IMR-90 (cell line): ENCODE results near the gene GP1BA. TPM values are rescaled to one million over a fixed set of nuclear protein-coding genes. Genes with fewer than 3 reads are reported as not detected.

Experiments
- ATAC-seq: fragments of 200-7000 bp; cut with Tn5 transposase; 2 replicates; pipeline ENCODE4 v1.9.1; 2020; ENCODE audit warnings: low read depth, mild to moderate bottlenecking, moderate library complexity
- BruUV-seq: library from RNA; stranded (reverse); fragments of 400-500 nt; replicated peaks from 2 replicates; lab custom pipeline; 2021; lab: Mats Ljungman, UMichigan
- CTCF ChIA-PET: fragments of 300-600 bp; formaldehyde crosslinking; extraction: SDS; loops from one replicate; lab custom pipeline; 2021; ENCODE audit warnings: antibody characterized with exemption; lab: Yijun Ruan, JAX
- POLR2A ChIA-PET: fragments of 300-600 bp; sonication (Branson Sonifier 250); formaldehyde crosslinking; loops from one replicate; lab custom pipeline; 2022; ENCODE audit warnings: antibody characterized with exemption; ENCODE audit not compliant: unreplicated experiment; lab: Charles Lee
- DNase-seq: peaks from one replicate; pipeline ENCODE4 v3.0.0; 2013
- H2AFZ ChIP-seq: replicated peaks from 2 replicates; pipeline ENCODE3; 2013; ENCODE audit warnings: low read length, mild to moderate bottlenecking; ENCODE audit not compliant: poor library complexity
- H2AK5ac ChIP-seq: 2 replicates; pipeline ENCODE4 v1.6.1; 2013; ENCODE audit warnings: low read depth, low read length, inconsistent platforms
- H2AK9ac ChIP-seq: replicated peaks from 2 replicates; pipeline ENCODE3; 2013; ENCODE audit warnings: mild to moderate bottlenecking, low read depth, low read length, moderate library complexity; ENCODE audit not compliant: poor library complexity
- H2BK120ac ChIP-seq: 2 replicates; pipeline ENCODE4 v1.6.1; 2013; ENCODE audit warnings: low read depth, low read length, inconsistent platforms
- H2BK15ac ChIP-seq: 3 replicates; pipeline ENCODE4 v1.6.1; 2013; ENCODE audit warnings: low read depth, low read length, inconsistent platforms
- H2BK20ac ChIP-seq: 2 replicates; pipeline ENCODE4 v1.6.1; 2013; ENCODE audit warnings: low read depth, mild to moderate bottlenecking, inconsistent platforms, low read length, moderate library complexity
- H2BK5ac ChIP-seq: 2 replicates; pipeline ENCODE4 v1.6.1; 2013; ENCODE audit warnings: mild to moderate bottlenecking, low read depth, low read length, inconsistent platforms; ENCODE audit not compliant: poor library complexity, severe bottlenecking
- H3K14ac ChIP-seq: replicated peaks from 2 replicates; pipeline ENCODE4 v1.6.1; 2013; ENCODE audit warnings: low read depth, low read length, inconsistent platforms
- H3K18ac ChIP-seq: 2 replicates; pipeline ENCODE4 v1.6.1; 2013; ENCODE audit warnings: low read depth, low read length, control low read depth
- H3K23ac ChIP-seq: 2 replicates; pipeline ENCODE4 v1.6.1; 2013; ENCODE audit warnings: low read depth, low read length, inconsistent platforms
- H3K27ac ChIP-seq: 2 replicates; pipeline ENCODE4 v1.5.1; 2013; ENCODE audit warnings: mild to moderate bottlenecking, control low read depth, low read length; ENCODE audit not compliant: insufficient read depth
- H3K27me3 ChIP-seq: 2 replicates; pipeline ENCODE4 v1.6.1; 2013; ENCODE audit warnings: low read length; ENCODE audit not compliant: control insufficient read depth, insufficient read depth
- H3K36me3 ChIP-seq: 2 replicates; pipeline ENCODE4 v1.6.1; 2013; ENCODE audit warnings: low read length, mixed read lengths; ENCODE audit not compliant: control insufficient read depth, insufficient read depth
- H3K4ac ChIP-seq: 2 replicates; pipeline ENCODE4 v1.6.1; 2013; ENCODE audit warnings: low read depth, low read length, inconsistent platforms
- H3K4me1 ChIP-seq: 2 replicates; pipeline ENCODE4 v1.6.1; 2013; ENCODE audit warnings: low read length, mixed read lengths; ENCODE audit not compliant: control insufficient read depth, insufficient read depth
- H3K4me2 ChIP-seq: 2 replicates; pipeline ENCODE4 v1.6.1; 2013; ENCODE audit warnings: low read depth, mild to moderate bottlenecking, control low read depth, low read length, moderate library complexity
- H3K4me3 ChIP-seq: 2 replicates; pipeline ENCODE4 v1.5.1; 2013; ENCODE audit warnings: low read depth, mild to moderate bottlenecking, control low read depth, low read length, moderate library complexity; ENCODE audit not compliant: insufficient read depth
- H3K56ac ChIP-seq: 2 replicates; pipeline ENCODE4 v1.6.1; 2013; ENCODE audit warnings: low read length, inconsistent platforms; ENCODE audit not compliant: insufficient read depth; ENCODE audit errors: extremely low read depth
- H3K79me1 ChIP-seq, 2 experiments: 2 replicates each; pipeline ENCODE4 v1.6.1; 2013; ENCODE audit warnings: low read length in 2 of 2, inconsistent platforms in 1 of 2, low read depth in 1 of 2
- H3K9ac ChIP-seq: 2 replicates; pipeline ENCODE4 v1.6.1; 2013; ENCODE audit warnings: low read depth, low read length, control low read depth
- H3K9me1 ChIP-seq: 2 replicates; pipeline ENCODE4 v1.6.1; 2013; ENCODE audit warnings: low read length, inconsistent platforms; ENCODE audit not compliant: insufficient read depth
- H3K9me3 ChIP-seq: 2 replicates; pipeline ENCODE4 v1.6.1; 2013; ENCODE audit warnings: low read length; ENCODE audit not compliant: control insufficient read depth, insufficient read depth
- H4K20me1 ChIP-seq: 2 replicates; pipeline ENCODE4 v1.6.1; 2013; ENCODE audit warnings: low read length, inconsistent platforms; ENCODE audit not compliant: insufficient read depth
- H4K5ac ChIP-seq: 2 replicates; pipeline ENCODE4 v1.6.1; 2013; ENCODE audit warnings: mild to moderate bottlenecking, low read depth, low read length, control low read depth
- H4K8ac ChIP-seq, 2 experiments: 2 replicates each; pipeline ENCODE4 v1.6.1; 2013; ENCODE audit warnings: low read depth in 2 of 2, low read length in 2 of 2, control low read depth in 1 of 2, inconsistent platforms in 1 of 2
- H4K91ac ChIP-seq: 2 replicates; pipeline ENCODE4 v1.6.1; 2013; ENCODE audit warnings: low read depth, low read length, inconsistent platforms; ENCODE audit not compliant: insufficient read depth
- BHLHE40 ChIP-seq: fragments of 150-350 bp; IDR thresholded peaks from 2 replicates; pipeline ENCODE4 v1.6.1; 2016; ENCODE audit warnings: mild to moderate bottlenecking, low read depth, low read length
- CHD1 ChIP-seq: IDR thresholded peaks from 2 replicates; pipeline ENCODE4 v1.6.1; 2012; ENCODE audit warnings: low read depth, low read length, improper control_type of control experiment
- FOS ChIP-seq: fragments of 150-350 bp; IDR thresholded peaks from 2 replicates; pipeline ENCODE4 v1.6.1; 2016; ENCODE audit warnings: low read depth, low read length
- MAFK ChIP-seq: IDR thresholded peaks from 2 replicates; pipeline ENCODE4 v1.6.1; 2012; ENCODE audit warnings: low read depth, low read length, improper control_type of control experiment
- POLR2A ChIP-seq: IDR thresholded peaks from 2 replicates; pipeline ENCODE4 v1.6.1; 2012; ENCODE audit warnings: mild to moderate bottlenecking, low read depth, low read length
- RCOR1 ChIP-seq: IDR thresholded peaks from 2 replicates; pipeline ENCODE4 v1.6.1; 2012; ENCODE audit warnings: mild to moderate bottlenecking, low read length, improper control_type of control experiment; ENCODE audit not compliant: insufficient replicate concordance
- RFX5 ChIP-seq: IDR thresholded peaks from 2 replicates; pipeline ENCODE4 v1.8.0; 2012; ENCODE audit warnings: low read depth, mild to moderate bottlenecking, low read length, moderate library complexity
- SMC3 ChIP-seq: fragments of 150-350 bp; IDR thresholded peaks from 2 replicates; pipeline ENCODE4 v1.6.1; 2016; ENCODE audit warnings: low read depth, mild to moderate bottlenecking, antibody characterized with exemption, low read length, moderate library complexity
- WGBS, 2 experiments: methylation state at CpG; one replicate each; pipeline versions ENCODE4 v1.1.5 to v1.1.7; 2013; ENCODE audit warnings: missing lambda C conversion rate in 2 of 2; ENCODE audit not compliant: insufficient read length in 1 of 2; ENCODE audit errors: extremely low coverage in 2 of 2; 5-methylcytosine and 5-hydroxymethylcytosine counted together
- dilution Hi-C: fragments of 300-500 bp; cut with HindIII; formaldehyde crosslinking; loops from one replicate; pipeline ENCODE4 v1.14.3; 2018; ENCODE audit warnings: low sequenced_read_pairs; ENCODE audit not compliant: unreplicated experiment
- in situ Hi-C: fragments of 300-500 bp; cut with MboI; formaldehyde crosslinking; loops from 3 replicates; pipeline ENCODE4 v1.14.3; 2019; ENCODE audit warnings: low sequenced_read_pairs, inconsistent platforms, mixed read lengths
- intact Hi-C: fragments of 100-400 bp; cut with micrococcal nuclease; formaldehyde crosslinking; loops from 2 replicates; pipeline ENCODE4 v1.10.0; 2022
- polyA plus RNA-seq, 3 experiments: library from polyadenylated mRNA; depleted of rRNA; stranded (reverse); fragments of >200 nt; gene quantifications; 2 replicates each; pipeline ENCODE4 v1.2.3, GENCODE V29; 2012; ENCODE audit warnings: low replicate concordance in 1 of 3
- total RNA-seq: library from RNA; depleted of rRNA; stranded (reverse); fragments of >200 nt; gene quantifications from 2 replicates; pipeline ENCODE4 v1.2.3, GENCODE V29; 2012

Gene GP1BA
- total and polyA plus RNA-seq, 2 of the 4 experiments (the other 2 are of a cell fraction) = not detected

DNA sequence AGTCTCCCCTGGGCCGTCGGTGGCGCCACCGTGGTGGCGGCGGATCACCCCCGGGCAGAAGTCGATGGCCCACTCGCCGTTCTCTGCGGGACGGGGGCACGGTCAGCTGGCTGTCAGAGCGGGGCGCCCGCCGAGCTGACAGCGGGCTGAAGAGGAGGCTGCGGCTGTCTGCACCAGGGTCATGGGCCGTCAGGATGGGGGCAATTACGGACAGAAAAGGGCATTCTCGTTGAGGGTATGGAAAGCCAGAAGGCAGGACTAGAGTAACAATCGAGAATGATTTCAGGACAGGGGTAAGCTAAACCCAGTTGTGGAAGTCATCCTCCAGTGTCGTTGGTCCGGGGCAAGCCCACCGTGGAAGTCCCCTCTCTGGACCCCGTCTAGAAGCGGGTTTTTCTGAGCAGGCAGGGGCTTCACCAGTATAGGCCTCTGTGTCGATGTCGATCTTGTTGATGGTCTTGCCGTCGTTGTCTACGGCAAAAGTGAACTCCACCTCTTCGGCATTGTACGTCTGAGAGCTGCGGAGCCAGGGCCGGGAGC lies 30.9 kb upstream of the GP1BA start:
- Histone ChIP-seq H3K9ac (no peak overlapping the region), H3K27ac (no peak overlapping the region), H3K27me3 (peaks cover 2% of the 10 kb centered on the region; the same call in 1 of the 2 replicates), H2AK5ac (no peak overlapping the region), H4K5ac (no peak overlapping the region), H2BK20ac (no peak overlapping the region), H2AK9ac (no peak overlapping the region), H4K20me1 (no peaks in the 10 kb centered on the region; the same call in none of the 2 replicates), H3K36me3 (peaks cover 15% of the 10 kb centered on the region), H3K18ac (no peak overlapping the region), H3K4ac (no peak overlapping the region), H4K91ac (no peak overlapping the region), H3K4me1 (no peaks in the 10 kb centered on the region), H3K56ac (no peak overlapping the region), H2AFZ (peak overlapping the region; percentile 15), H3K9me3 (no peaks in the 10 kb centered on the region; the same call in 1 of the 2 replicates), H3K14ac (no peak overlapping the region), H3K4me2 (no peak overlapping the region), H3K4me3 (no peak overlapping the region), H2BK120ac (no peak overlapping the region), H2BK5ac (no peak overlapping the region), H4K8ac (no peak overlapping the region), H2BK15ac (no peak overlapping the region), H3K9me1 (peaks cover 4% of the 10 kb centered on the region; the same call in 1 of the 2 replicates), H3K23ac (no peak overlapping the region), H3K79me1 (no peaks in the 10 kb centered on the region)
- no peak for DNase-seq
- ATAC-seq = no peak
- in situ Hi-C loops (no loop called here), dilution Hi-C loops (no loop called here), intact Hi-C loops (no loop called here)
- CTCF ChIA-PET = no interaction called here
- TF ChIP-seq FOS (no peak), MAFK (no peak), CHD1 (no peak), BHLHE40 (no peak), RCOR1 (no peak), RFX5 (no peak), POLR2A (no peak), SMC3 (no peak)
- POLR2A ChIA-PET = no interaction called here
- no TSS peak for BruUV-seq
- WGBS, 2 experiments = 73% methylated on average over 29 of the region's 37 CpGs; no CpG with 5 or more reads in 1 of the 2 experiments
